Esophagus muscularis mucosa (tissue), 3 donors: ENCODE results near the gene SORBS1.

Experiments
- CTCF ChIP-seq, 3 experiments: fragments of 200-600 bp in 2 of 3; fragments of 450-650 bp in 1 of 3; sonication (generic) in 2 of 3; IDR thresholded peaks; one replicate each; pipeline ENCODE4 v1.5.1; 2017 to 2019; ENCODE audit warnings: antibody characterized with exemption in 3 of 3, mild to moderate bottlenecking in 2 of 3, moderate library complexity in 1 of 3
- POLR2A ChIP-seq: fragments of 450-650 bp; IDR thresholded peaks from one replicate; pipeline ENCODE4 v1.6.1; 2017; ENCODE audit warnings: antibody characterized with exemption, moderate library complexity, mild to moderate bottlenecking, low read depth
- POLR2AphosphoS5 ChIP-seq, 2 donors: sonication (generic); formaldehyde crosslinking; IDR thresholded peaks; one replicate each; pipeline ENCODE4 v1.6.1; 2017; ENCODE audit warnings: antibody characterized with exemption in 2 of 2

GRCh38 chr10:95505084-95505610 is 56.0 kb downstream of the SORBS1 start:
- TF ChIP-seq CTCF (IDR thresholded peaks at IDR 0.05): no peak
- TF ChIP-seq POLR2A: no peak
- TF ChIP-seq POLR2AphosphoS5 (IDR thresholded peaks at IDR 0.05): peak in 1 of 2 donors; percentile 4
